ENCODE measurements around the gene CEACAM19.

Gene CEACAM19

GRCh38 chr19:44726465-44726864 lies 55.2 kb downstream of the CEACAM19 start:
- Mint-ChIP-seq H3K9me3 (no peaks in the 10 kb centered on the region), H3K4me3 (peak overlapping the region; percentile 60), H3K4me1 (ENCODE audit: low read depth) (peaks cover 52% of the 10 kb centered on the region), H3K27me3 (ENCODE audit: low read depth) (no peaks in the 10 kb centered on the region), H3K36me3 (ENCODE audit: low read depth) (no peaks in the 10 kb centered on the region), H3K27ac (peak overlapping the region; percentile 55)

- H3K27me3 Mint-ChIP-seq (ENCODE audit: low read depth): no peaks in the 10 kb centered on the region
- peak overlapping the region; percentile 70 for H3K27ac Mint-ChIP-seq
- no peaks in the 10 kb centered on the region for H3K36me3 Mint-ChIP-seq (ENCODE audit: low read depth)
- H3K4me1 Mint-ChIP-seq (ENCODE audit: low read depth): peaks cover 38% of the 10 kb centered on the region
- peak overlapping the region; percentile 60 for H3K4me3 Mint-ChIP-seq
- no peaks in the 10 kb centered on the region for H3K9me3 Mint-ChIP-seq
Measured at GRCh38 chr19:44728178-44728577, 56.9 kb downstream of the CEACAM19 start.

- H3K27me3 Mint-ChIP-seq (ENCODE audit: low read depth): peaks cover 4% of the 10 kb centered on the region
- H3K36me3 Mint-ChIP-seq (ENCODE audit: low read depth): no peaks in the 10 kb centered on the region
- H3K9me3 Mint-ChIP-seq: no peaks in the 10 kb centered on the region
- H3K4me1 Mint-ChIP-seq (ENCODE audit: low read depth): peaks cover 25% of the 10 kb centered on the region
- no peak overlapping the region for H3K4me3 Mint-ChIP-seq
- H3K27ac Mint-ChIP-seq: no peak overlapping the region
Measured at GRCh38 chr19:44729516-44730033, 58.3 kb downstream of the CEACAM19 start.

- no peak overlapping the region for H3K27ac Mint-ChIP-seq
- no peaks in the 10 kb centered on the region for H3K9me3 Mint-ChIP-seq
- no peak overlapping the region for H3K4me3 Mint-ChIP-seq
- peaks cover 7% of the 10 kb centered on the region for H3K27me3 Mint-ChIP-seq (ENCODE audit: low read depth)
- H3K36me3 Mint-ChIP-seq (ENCODE audit: low read depth): no peaks in the 10 kb centered on the region
- peaks cover 20% of the 10 kb centered on the region for H3K4me1 Mint-ChIP-seq (ENCODE audit: low read depth)
Measured at GRCh38 chr19:44731081-44731480, 59.8 kb downstream of the CEACAM19 start.

- no peaks in the 10 kb centered on the region for H3K9me3 Mint-ChIP-seq
- H3K27me3 Mint-ChIP-seq (ENCODE audit: low read depth): peaks cover 7% of the 10 kb centered on the region
- no peak overlapping the region for H3K27ac Mint-ChIP-seq
- H3K36me3 Mint-ChIP-seq (ENCODE audit: low read depth): no peaks in the 10 kb centered on the region
- no peak overlapping the region for H3K4me3 Mint-ChIP-seq
- peaks cover 18% of the 10 kb centered on the region for H3K4me1 Mint-ChIP-seq (ENCODE audit: low read depth)
Measured at GRCh38 chr19:44731622-44732021, 60.3 kb downstream of the CEACAM19 start.

- Mint-ChIP-seq H3K36me3 (ENCODE audit: low read depth) (no peaks in the 10 kb centered on the region), H3K4me1 (ENCODE audit: low read depth) (peaks cover 19% of the 10 kb centered on the region), H3K4me3 (no peak overlapping the region), H3K27me3 (ENCODE audit: low read depth) (peaks cover 7% of the 10 kb centered on the region), H3K9me3 (no peaks in the 10 kb centered on the region), H3K27ac (no peak overlapping the region)
Measured at GRCh38 chr19:44732235-44733014, 61.1 kb downstream of the CEACAM19 start.
